Keratinocyte (primary cell): ENCODE measurements around the gene TMEM150A. TPM values are rescaled to one million over a fixed set of nuclear protein-coding genes. Genes with fewer than 3 reads are reported as not detected.

Experiments
- DNase-seq: peaks from one replicate; pipeline ENCODE4 v3.0.0-alpha.2; 2011; ENCODE audit warnings: low read depth, missing footprints, low spot score
- FAIRE-seq: peaks from 2 replicates; lab custom pipeline; 2011; peaks lifted over from hg19 to GRCh38; lab: Jason Lieb, UNC
- H2AFZ ChIP-seq: 2 replicates; pipeline ENCODE4 v1.6.0; 2012; ENCODE audit warnings: low read length, control low read depth, inconsistent platforms; ENCODE audit not compliant: control insufficient read depth
- H3K27ac ChIP-seq: 2 replicates; pipeline ENCODE4 v1.5.1; 2011; ENCODE audit warnings: low read length; ENCODE audit not compliant: control insufficient read depth, insufficient read depth
- H3K27me3 ChIP-seq: 3 replicates; pipeline ENCODE4 v1.6.0; 2011; ENCODE audit warnings: low read length; ENCODE audit not compliant: control insufficient read depth, insufficient read depth; ENCODE audit errors: extremely low read depth
- H3K36me3 ChIP-seq, 2 experiments: 2 replicates in 1 of 2; 3 replicates in 1 of 2; pipeline ENCODE4 v1.5.1; 2011; ENCODE audit warnings: low read length in 2 of 2, mild to moderate bottlenecking in 1 of 2; ENCODE audit not compliant: control insufficient read depth in 2 of 2, insufficient read depth in 2 of 2; ENCODE audit errors: extremely low read depth in 1 of 2
- H3K4me1 ChIP-seq: 3 replicates; pipeline ENCODE4 v1.5.1; 2011; ENCODE audit warnings: low read length; ENCODE audit not compliant: control insufficient read depth, insufficient read depth; ENCODE audit errors: extremely low read depth
- H3K4me2 ChIP-seq: 3 replicates; pipeline ENCODE4 v1.6.0; 2011; ENCODE audit warnings: low read depth, low read length; ENCODE audit not compliant: control insufficient read depth, insufficient read depth; ENCODE audit errors: extremely low read depth
- H3K4me3 ChIP-seq, 3 experiments: fragments of 200-600 bp in 1 of 3; sonication (generic) in 1 of 3; 2 replicates in 2 of 3; 3 replicates in 1 of 3; pipeline ENCODE4 v1.5.1; 2011 to 2016; ENCODE audit warnings: low read length in 3 of 3, mild to moderate bottlenecking in 3 of 3, control low read depth in 2 of 3, inconsistent platforms in 1 of 3, low read depth in 1 of 3, mixed read lengths in 1 of 3, mixed run types in 1 of 3, moderate library complexity in 1 of 3; ENCODE audit not compliant: control insufficient read depth in 2 of 3, insufficient read depth in 2 of 3; ENCODE audit errors: extremely low read depth in 1 of 3
- H3K79me2 ChIP-seq: 2 replicates; pipeline ENCODE4 v1.6.0; 2012; ENCODE audit warnings: low read length; ENCODE audit not compliant: control insufficient read depth, insufficient read depth
- H3K9ac ChIP-seq: 3 replicates; pipeline ENCODE4 v1.6.0; 2011; ENCODE audit warnings: low read length; ENCODE audit not compliant: control insufficient read depth, insufficient read depth; ENCODE audit errors: extremely low read depth
- H3K9me1 ChIP-seq: 3 replicates; pipeline ENCODE4 v1.6.0; 2011; ENCODE audit warnings: low read length; ENCODE audit not compliant: control insufficient read depth, insufficient read depth; ENCODE audit errors: extremely low read depth
- H3K9me3 ChIP-seq: 2 replicates; pipeline ENCODE4 v1.5.1; 2012; ENCODE audit warnings: low read depth, low read length; ENCODE audit not compliant: control insufficient read depth
- H4K20me1 ChIP-seq: 3 replicates; pipeline ENCODE4 v1.6.0; 2011; ENCODE audit warnings: low read length; ENCODE audit not compliant: control insufficient read depth, insufficient read depth; ENCODE audit errors: extremely low read depth
- CTCF ChIP-seq, 3 experiments: IDR thresholded peaks in 1 of 3; conservative IDR thresholded peaks in 1 of 3; optimal IDR thresholded peaks in 1 of 3; 2 replicates in 2 of 3; 3 replicates in 1 of 3; pipeline versions ENCODE3 to v1.5.1; 2011; ENCODE audit warnings: low read length in 3 of 3, mild to moderate bottlenecking in 3 of 3, moderate library complexity in 2 of 3, control low read depth in 1 of 3, inconsistent platforms in 1 of 3; ENCODE audit not compliant: insufficient read depth in 2 of 3; ENCODE audit errors: extremely low read depth in 1 of 3
- EZH2 ChIP-seq: IDR thresholded peaks from one replicate; pipeline ENCODE4 v1.6.1; 2012; ENCODE audit warnings: inconsistent platforms, mild to moderate bottlenecking, low read length, moderate library complexity
- dilution Hi-C: fragments of 300-500 bp; cut with MboI; formaldehyde crosslinking; loops from one replicate; pipeline ENCODE4 v1.7.0; 2020; ENCODE audit warnings: low sequenced_read_pairs; ENCODE audit not compliant: extremely low pct_ligation_motif_present
- polyA plus RNA-seq, 5 experiments: library from polyadenylated mRNA; depleted of rRNA in 3 of 5; stranded (reverse) in 3 of 5; stranded (forward) in 1 of 5; unstranded in 1 of 5; fragments of >200 nt; gene quantifications; 1 replicate in 1 of 5; 2 replicates in 3 of 5; 3 replicates in 1 of 5; pipeline versions ENCODE4 v1.2.1 to v1.2.3, GENCODE V29; 2011 to 2012; ENCODE audit warnings: missing spikeins in 2 of 5, low read depth in 1 of 5, low replicate concordance in 1 of 5

Gene TMEM150A
- polyA plus RNA-seq, 1 donor (not counting 4 experiments of a cell fraction or from before 2014, with no cell fraction given) = 7.7 TPM

GRCh38 chr2:85613717-85614515 lies 11.4 kb upstream of the TMEM150A start:
- Histone ChIP-seq H3K9me1 (no peaks in the 10 kb centered on the region), H3K27ac (no peak overlapping the region), H3K4me2 (no peak overlapping the region), H3K4me1 (peaks cover 12% of the 10 kb centered on the region), H4K20me1 (no peaks in the 10 kb centered on the region), H3K27me3 (no peaks in the 10 kb centered on the region), H3K36me3 (peaks cover 1 to 11% of the 10 kb centered on the region in 2 experiments), H3K79me2 (peaks cover 42% of the 10 kb centered on the region), H3K9me3 (no peaks in the 10 kb centered on the region), H3K4me3 (no peak overlapping the region), H3K9ac (no peak overlapping the region), H2AFZ (no peak overlapping the region)
- dilution Hi-C loops = no loop called here
- FAIRE-seq = no peak
- TF ChIP-seq CTCF (optimal IDR thresholded peaks at IDR 0.05 in 1 of 3, IDR thresholded peaks at IDR 0.05 in 1 of 3, conservative IDR thresholded peaks at IDR 0.05 in 1 of 3; ENCODE audit: extremely low read depth in 1 of 3, insufficient read depth in 2 of 3, low read length in 3 of 3) (no peak), EZH2 (no peak)
- no peak for DNase-seq

GRCh38 chr2:85611705-85612587 lies 9.4 kb upstream of the TMEM150A start, which contains the start of gene C2orf68:
C2orf68 (minus strand) TSS chr2:85612066; CDS start chr2:85611984, 82 bp downstream.
- Histone ChIP-seq H3K4me2 (peak within 1 kb of the TSS; percentile 99), H2AFZ (peak within 1 kb of the TSS; percentile 94), H3K9ac (peak within 1 kb of the TSS; percentile 78), H3K4me3 (peak within 1 kb of the TSS; percentile 66 to 93 (median 91)), H3K27ac (peak within 1 kb of the TSS; percentile 87), H3K4me1 (peaks cover 3% of the 10 kb centered on the region), H3K9me3 (no peaks in the 10 kb centered on the region), H4K20me1 (no peaks in the 10 kb centered on the region), H3K36me3 (peaks cover 2 to 15% of the 10 kb centered on the region in 2 experiments), H3K79me2 (peaks cover 23% of the 10 kb centered on the region), H3K9me1 (no peaks in the 10 kb centered on the region), H3K27me3 (no peaks in the 10 kb centered on the region)
- DNase-seq (no peak), FAIRE-seq (no peak)
- no peak for TF ChIP-seq EZH2
- peak in 1 of 3 experiments; percentile 1 for TF ChIP-seq CTCF (optimal IDR thresholded peaks at IDR 0.05 in 1 of 3, IDR thresholded peaks at IDR 0.05 in 1 of 3, conservative IDR thresholded peaks at IDR 0.05 in 1 of 3; ENCODE audit: extremely low read depth in 1 of 3, insufficient read depth in 2 of 3, low read length in 3 of 3)
- dilution Hi-C loops = no loop called here
